ENCODE measurements around the gene CNST. TPM values are rescaled to one million over a fixed set of nuclear protein-coding genes. Genes with fewer than 3 reads are reported as not detected.

Gene CNST
- total and polyA plus RNA-seq, 9 of the 15 experiments (the other 6 are each of a cell fraction or from before 2014, with no cell fraction given) = 17.0 to 55.3 (median 30.8) TPM

DNA sequence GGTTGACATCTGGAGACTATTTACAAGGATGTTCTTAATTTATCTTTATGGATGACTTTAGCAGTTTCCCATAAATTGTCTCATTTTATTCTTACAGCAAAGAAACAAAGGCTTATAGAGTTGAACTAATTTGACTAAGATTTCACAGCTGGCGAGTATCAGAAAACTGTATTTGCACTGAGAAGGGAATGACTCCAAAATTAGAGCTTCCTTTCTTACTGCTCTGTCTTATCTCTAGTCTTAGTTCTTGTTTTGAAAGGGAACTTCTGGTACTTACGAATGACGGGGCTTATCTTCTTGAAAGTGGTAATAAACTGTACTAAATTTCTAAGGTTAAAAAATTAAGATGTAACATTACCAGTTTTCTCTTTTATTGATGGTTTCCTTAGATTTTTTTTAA, 13.6 kb downstream of the CNST start (continued):
- TF ChIP-seq CREM (IDR thresholded peaks at IDR 0.05; ENCODE audit: low read depth) = 0 out of 2 replicates have a peak, but pooled peaks have one; percentile 23
- no peak for TF ChIP-seq DMBX1 (CRISPR knock-in tag; IDR thresholded peaks at IDR 0.05; ENCODE audit: borderline replicate concordance)
- TF ChIP-seq ZNF436 (CRISPR knock-in tag; IDR thresholded peaks at IDR 0.05) = no peak
- TF ChIP-seq, protein P1, sequence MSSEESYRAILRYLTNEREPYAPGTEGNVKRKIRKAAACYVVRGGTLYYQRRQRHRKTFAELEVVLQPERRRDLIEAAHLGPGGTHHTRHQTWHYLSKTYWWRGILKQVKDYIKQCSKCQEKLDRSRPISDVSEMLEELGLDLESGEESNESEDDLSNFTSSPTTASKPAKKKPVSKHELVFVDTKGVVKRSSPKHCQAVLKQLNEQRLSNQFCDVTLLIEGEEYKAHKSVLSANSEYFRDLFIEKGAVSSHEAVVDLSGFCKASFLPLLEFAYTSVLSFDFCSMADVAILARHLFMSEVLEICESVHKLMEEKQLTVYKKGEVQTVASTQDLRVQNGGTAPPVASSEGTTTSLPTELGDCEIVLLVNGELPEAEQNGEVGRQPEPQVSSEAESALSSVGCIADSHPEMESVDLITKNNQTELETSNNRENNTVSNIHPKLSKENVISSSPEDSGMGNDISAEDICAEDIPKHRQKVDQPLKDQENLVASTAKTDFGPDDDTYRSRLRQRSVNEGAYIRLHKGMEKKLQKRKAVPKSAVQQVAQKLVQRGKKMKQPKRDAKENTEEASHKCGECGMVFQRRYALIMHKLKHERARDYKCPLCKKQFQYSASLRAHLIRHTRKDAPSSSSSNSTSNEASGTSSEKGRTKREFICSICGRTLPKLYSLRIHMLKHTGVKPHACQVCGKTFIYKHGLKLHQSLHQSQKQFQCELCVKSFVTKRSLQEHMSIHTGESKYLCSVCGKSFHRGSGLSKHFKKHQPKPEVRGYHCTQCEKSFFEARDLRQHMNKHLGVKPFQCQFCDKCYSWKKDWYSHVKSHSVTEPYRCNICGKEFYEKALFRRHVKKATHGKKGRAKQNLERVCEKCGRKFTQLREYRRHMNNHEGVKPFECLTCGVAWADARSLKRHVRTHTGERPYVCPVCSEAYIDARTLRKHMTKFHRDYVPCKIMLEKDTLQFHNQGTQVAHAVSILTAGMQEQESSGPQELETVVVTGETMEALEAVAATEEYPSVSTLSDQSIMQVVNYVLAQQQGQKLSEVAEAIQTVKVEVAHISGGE (CRISPR knock-in tag; IDR thresholded peaks at IDR 0.05) = peak in 1 of 3 experiments; percentile 31; a peak in 1 of 6 replicates
- TF ChIP-seq, protein P2, sequence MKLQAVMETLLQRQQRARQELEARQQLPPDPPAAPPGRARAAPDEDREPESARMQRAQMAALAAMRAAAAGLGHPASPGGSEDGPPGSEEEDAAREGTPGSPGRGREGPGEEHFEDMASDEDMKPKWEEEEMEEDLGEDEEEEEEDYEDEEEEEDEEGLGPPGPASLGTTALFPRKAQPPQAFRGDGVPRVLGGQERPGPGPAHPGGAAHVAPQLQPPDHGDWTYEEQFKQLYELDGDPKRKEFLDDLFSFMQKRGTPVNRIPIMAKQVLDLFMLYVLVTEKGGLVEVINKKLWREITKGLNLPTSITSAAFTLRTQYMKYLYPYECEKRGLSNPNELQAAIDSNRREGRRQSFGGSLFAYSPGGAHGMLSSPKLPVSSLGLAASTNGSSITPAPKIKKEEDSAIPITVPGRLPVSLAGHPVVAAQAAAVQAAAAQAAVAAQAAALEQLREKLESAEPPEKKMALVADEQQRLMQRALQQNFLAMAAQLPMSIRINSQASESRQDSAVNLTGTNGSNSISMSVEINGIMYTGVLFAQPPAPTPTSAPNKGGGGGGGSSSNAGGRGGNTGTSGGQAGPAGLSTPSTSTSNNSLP (IDR thresholded peaks at IDR 0.05; ENCODE audit: borderline replicate concordance, low read depth, low read length) = peak; percentile 82; the same call in 1 of the 2 replicates
- no peak; the same call in 1 of the 2 replicates for TF ChIP-seq ZNF197 (CRISPR knock-in tag; IDR thresholded peaks at IDR 0.05; ENCODE audit: low read depth)
- TF ChIP-seq POLR2H (tag; IDR thresholded peaks at IDR 0.05; ENCODE audit: low read depth) = peak; percentile 41; the same call in 1 of the 2 replicates
- peak; percentile 78 for TF ChIP-seq DPF2 (IDR thresholded peaks at IDR 0.05)
- peak; percentile 94 for TF ChIP-seq MYNN (IDR thresholded peaks at IDR 0.05)
- no peak for TF ChIP-seq MYNN (CRISPR knock-in tag; IDR thresholded peaks at IDR 0.05)
- TF ChIP-seq NCOR1 (IDR thresholded peaks at IDR 0.05) = peak; percentile 19
- peak; percentile 57; the same call in 1 of the 2 replicates for TF ChIP-seq GATAD2B (IDR thresholded peaks at IDR 0.05; ENCODE audit: borderline replicate concordance)
- peak; percentile 43 for TF ChIP-seq SMARCC2 (IDR thresholded peaks at IDR 0.05; ENCODE audit: low read depth)
- TF ChIP-seq, protein P3, sequence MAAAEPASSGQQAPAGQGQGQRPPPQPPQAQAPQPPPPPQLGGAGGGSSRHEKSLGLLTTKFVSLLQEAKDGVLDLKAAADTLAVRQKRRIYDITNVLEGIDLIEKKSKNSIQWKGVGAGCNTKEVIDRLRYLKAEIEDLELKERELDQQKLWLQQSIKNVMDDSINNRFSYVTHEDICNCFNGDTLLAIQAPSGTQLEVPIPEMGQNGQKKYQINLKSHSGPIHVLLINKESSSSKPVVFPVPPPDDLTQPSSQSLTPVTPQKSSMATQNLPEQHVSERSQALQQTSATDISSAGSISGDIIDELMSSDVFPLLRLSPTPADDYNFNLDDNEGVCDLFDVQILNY (CRISPR knock-in tag; IDR thresholded peaks at IDR 0.05) = no peak
- TF ChIP-seq, protein P4, sequence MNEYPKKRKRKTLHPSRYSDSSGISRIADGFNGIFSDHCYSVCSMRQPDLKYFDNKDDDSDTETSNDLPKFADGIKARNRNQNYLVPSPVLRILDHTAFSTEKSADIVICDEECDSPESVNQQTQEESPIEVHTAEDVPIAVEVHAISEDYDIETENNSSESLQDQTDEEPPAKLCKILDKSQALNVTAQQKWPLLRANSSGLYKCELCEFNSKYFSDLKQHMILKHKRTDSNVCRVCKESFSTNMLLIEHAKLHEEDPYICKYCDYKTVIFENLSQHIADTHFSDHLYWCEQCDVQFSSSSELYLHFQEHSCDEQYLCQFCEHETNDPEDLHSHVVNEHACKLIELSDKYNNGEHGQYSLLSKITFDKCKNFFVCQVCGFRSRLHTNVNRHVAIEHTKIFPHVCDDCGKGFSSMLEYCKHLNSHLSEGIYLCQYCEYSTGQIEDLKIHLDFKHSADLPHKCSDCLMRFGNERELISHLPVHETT (CRISPR knock-in tag; conservative IDR thresholded peaks at IDR 0.05 in 1 of 2, IDR thresholded peaks at IDR 0.05 in 1 of 2) = peak in 1 of 2 experiments; percentile 54; a peak in 1 of 4 replicates
- TF ChIP-seq KDM5B (IDR thresholded peaks at IDR 0.05; ENCODE audit: insufficient replicate concordance, low read depth, low read length) = no peak
- TF ChIP-seq TCF3 (CRISPR knock-in tag; IDR thresholded peaks at IDR 0.05) = peak; percentile 49; the same call in 1 of the 2 replicates
- no peak for TF ChIP-seq TAF1 (IDR thresholded peaks at IDR 0.05; ENCODE audit: control insufficient read depth, extremely low read depth, insufficient read depth, low read length, severe bottlenecking)
- no peak for TF ChIP-seq SRSF9 (IDR thresholded peaks at IDR 0.05; ENCODE audit: borderline replicate concordance, low read depth, low read length)

Measured in K562 (cell line).